ENCODE measurements around the gene KRT84.

DNA sequence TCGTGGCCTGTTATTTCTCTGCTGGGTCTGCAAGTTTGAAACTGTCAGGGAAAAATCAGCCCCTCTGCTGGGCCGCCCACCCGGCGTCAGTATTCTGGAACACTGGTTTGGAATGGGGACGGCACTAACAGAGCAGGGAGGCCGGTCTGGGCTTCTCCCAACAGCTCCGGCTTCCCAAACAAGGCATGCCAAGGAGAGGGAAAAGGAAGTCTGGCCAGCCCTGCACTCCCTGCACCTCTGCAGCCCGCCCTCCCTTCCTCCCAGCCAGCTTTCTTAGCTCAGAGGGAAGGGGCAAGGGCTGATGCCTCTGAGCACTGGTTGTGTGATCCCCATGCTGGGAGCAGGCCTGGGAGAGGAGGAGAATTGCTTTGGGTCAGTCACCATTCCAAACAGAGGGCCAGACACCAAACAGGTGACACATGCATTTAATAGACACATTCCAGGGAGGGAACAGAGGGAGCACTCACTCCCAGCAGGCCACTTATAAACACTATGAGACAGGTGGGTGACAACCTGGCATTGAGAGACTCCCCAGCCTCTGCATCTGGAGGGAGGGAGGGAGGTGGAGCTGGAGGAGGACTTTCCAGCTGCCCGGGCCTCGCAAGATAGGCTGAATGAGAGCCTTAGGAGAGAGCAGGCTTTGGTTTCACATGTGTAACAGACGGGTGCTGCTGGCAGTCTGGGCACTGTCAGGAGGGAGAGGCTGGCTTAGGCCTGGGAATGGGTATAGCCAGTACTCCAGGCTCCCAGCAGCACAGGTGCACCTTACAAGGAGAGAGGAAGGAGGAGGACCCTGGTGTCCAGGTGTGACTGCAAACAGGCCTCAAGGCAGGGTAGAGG lies 38.4 kb upstream of the KRT84 start:
- no peak for TF ChIP-seq POLR2AphosphoS5 (IDR thresholded peaks at IDR 0.05)
- TF ChIP-seq, protein P1, sequence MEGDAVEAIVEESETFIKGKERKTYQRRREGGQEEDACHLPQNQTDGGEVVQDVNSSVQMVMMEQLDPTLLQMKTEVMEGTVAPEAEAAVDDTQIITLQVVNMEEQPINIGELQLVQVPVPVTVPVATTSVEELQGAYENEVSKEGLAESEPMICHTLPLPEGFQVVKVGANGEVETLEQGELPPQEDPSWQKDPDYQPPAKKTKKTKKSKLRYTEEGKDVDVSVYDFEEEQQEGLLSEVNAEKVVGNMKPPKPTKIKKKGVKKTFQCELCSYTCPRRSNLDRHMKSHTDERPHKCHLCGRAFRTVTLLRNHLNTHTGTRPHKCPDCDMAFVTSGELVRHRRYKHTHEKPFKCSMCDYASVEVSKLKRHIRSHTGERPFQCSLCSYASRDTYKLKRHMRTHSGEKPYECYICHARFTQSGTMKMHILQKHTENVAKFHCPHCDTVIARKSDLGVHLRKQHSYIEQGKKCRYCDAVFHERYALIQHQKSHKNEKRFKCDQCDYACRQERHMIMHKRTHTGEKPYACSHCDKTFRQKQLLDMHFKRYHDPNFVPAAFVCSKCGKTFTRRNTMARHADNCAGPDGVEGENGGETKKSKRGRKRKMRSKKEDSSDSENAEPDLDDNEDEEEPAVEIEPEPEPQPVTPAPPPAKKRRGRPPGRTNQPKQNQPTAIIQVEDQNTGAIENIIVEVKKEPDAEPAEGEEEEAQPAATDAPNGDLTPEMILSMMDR (IDR thresholded peaks at IDR 0.05): no peak
- no peak for TF ChIP-seq POLR2A (IDR thresholded peaks at IDR 0.05)

All from breast epithelium (tissue), 3 donors.